IMR-90 (cell line): ENCODE results near the gene HOXB8. TPM values are rescaled to one million over a fixed set of nuclear protein-coding genes. Genes with fewer than 3 reads are reported as not detected.

Experiments used
- ATAC-seq: fragments of 200-7000 bp; cut with Tn5 transposase; 2 replicates; pipeline ENCODE4 v1.9.1; 2020; ENCODE audit warnings: low read depth, mild to moderate bottlenecking, moderate library complexity
- BruUV-seq: library from RNA; stranded (reverse); fragments of 400-500 nt; replicated peaks from 2 replicates; lab custom pipeline; 2021; lab: Mats Ljungman, UMichigan
- CTCF ChIA-PET: fragments of 300-600 bp; formaldehyde crosslinking; extraction: SDS; loops from one replicate; lab custom pipeline; 2021; ENCODE audit warnings: antibody characterized with exemption; lab: Yijun Ruan, JAX
- POLR2A ChIA-PET: fragments of 300-600 bp; sonication (Branson Sonifier 250); formaldehyde crosslinking; loops from one replicate; lab custom pipeline; 2022; ENCODE audit warnings: antibody characterized with exemption; ENCODE audit not compliant: unreplicated experiment; lab: Charles Lee
- DNase-seq: peaks from one replicate; pipeline ENCODE4 v3.0.0; 2013
- H2AFZ ChIP-seq: replicated peaks from 2 replicates; pipeline ENCODE3; 2013; ENCODE audit warnings: low read length, mild to moderate bottlenecking; ENCODE audit not compliant: poor library complexity
- H2AK5ac ChIP-seq: 2 replicates; pipeline ENCODE4 v1.6.1; 2013; ENCODE audit warnings: low read depth, low read length, inconsistent platforms
- H2AK9ac ChIP-seq: replicated peaks from 2 replicates; pipeline ENCODE3; 2013; ENCODE audit warnings: mild to moderate bottlenecking, low read depth, low read length, moderate library complexity; ENCODE audit not compliant: poor library complexity
- H2BK120ac ChIP-seq: 2 replicates; pipeline ENCODE4 v1.6.1; 2013; ENCODE audit warnings: low read depth, low read length, inconsistent platforms
- H2BK15ac ChIP-seq: 3 replicates; pipeline ENCODE4 v1.6.1; 2013; ENCODE audit warnings: low read depth, low read length, inconsistent platforms
- H2BK20ac ChIP-seq: 2 replicates; pipeline ENCODE4 v1.6.1; 2013; ENCODE audit warnings: low read depth, mild to moderate bottlenecking, inconsistent platforms, low read length, moderate library complexity
- H2BK5ac ChIP-seq: 2 replicates; pipeline ENCODE4 v1.6.1; 2013; ENCODE audit warnings: mild to moderate bottlenecking, low read depth, low read length, inconsistent platforms; ENCODE audit not compliant: poor library complexity, severe bottlenecking
- H3K14ac ChIP-seq: replicated peaks from 2 replicates; pipeline ENCODE4 v1.6.1; 2013; ENCODE audit warnings: low read depth, low read length, inconsistent platforms
- H3K18ac ChIP-seq: 2 replicates; pipeline ENCODE4 v1.6.1; 2013; ENCODE audit warnings: low read depth, low read length, control low read depth
- H3K23ac ChIP-seq: 2 replicates; pipeline ENCODE4 v1.6.1; 2013; ENCODE audit warnings: low read depth, low read length, inconsistent platforms
- H3K27ac ChIP-seq: 2 replicates; pipeline ENCODE4 v1.5.1; 2013; ENCODE audit warnings: mild to moderate bottlenecking, control low read depth, low read length; ENCODE audit not compliant: insufficient read depth
- H3K27me3 ChIP-seq: 2 replicates; pipeline ENCODE4 v1.6.1; 2013; ENCODE audit warnings: low read length; ENCODE audit not compliant: control insufficient read depth, insufficient read depth
- H3K36me3 ChIP-seq: 2 replicates; pipeline ENCODE4 v1.6.1; 2013; ENCODE audit warnings: low read length, mixed read lengths; ENCODE audit not compliant: control insufficient read depth, insufficient read depth
- H3K4ac ChIP-seq: 2 replicates; pipeline ENCODE4 v1.6.1; 2013; ENCODE audit warnings: low read depth, low read length, inconsistent platforms
- H3K4me1 ChIP-seq: 2 replicates; pipeline ENCODE4 v1.6.1; 2013; ENCODE audit warnings: low read length, mixed read lengths; ENCODE audit not compliant: control insufficient read depth, insufficient read depth
- H3K4me2 ChIP-seq: 2 replicates; pipeline ENCODE4 v1.6.1; 2013; ENCODE audit warnings: low read depth, mild to moderate bottlenecking, control low read depth, low read length, moderate library complexity
- H3K4me3 ChIP-seq: 2 replicates; pipeline ENCODE4 v1.5.1; 2013; ENCODE audit warnings: low read depth, mild to moderate bottlenecking, control low read depth, low read length, moderate library complexity; ENCODE audit not compliant: insufficient read depth
- H3K56ac ChIP-seq: 2 replicates; pipeline ENCODE4 v1.6.1; 2013; ENCODE audit warnings: low read length, inconsistent platforms; ENCODE audit not compliant: insufficient read depth; ENCODE audit errors: extremely low read depth
- H3K79me1 ChIP-seq, 2 experiments: 2 replicates each; pipeline ENCODE4 v1.6.1; 2013; ENCODE audit warnings: low read length in 2 of 2, inconsistent platforms in 1 of 2, low read depth in 1 of 2
- H3K9ac ChIP-seq: 2 replicates; pipeline ENCODE4 v1.6.1; 2013; ENCODE audit warnings: low read depth, low read length, control low read depth
- H3K9me1 ChIP-seq: 2 replicates; pipeline ENCODE4 v1.6.1; 2013; ENCODE audit warnings: low read length, inconsistent platforms; ENCODE audit not compliant: insufficient read depth
- H3K9me3 ChIP-seq: 2 replicates; pipeline ENCODE4 v1.6.1; 2013; ENCODE audit warnings: low read length; ENCODE audit not compliant: control insufficient read depth, insufficient read depth
- H4K20me1 ChIP-seq: 2 replicates; pipeline ENCODE4 v1.6.1; 2013; ENCODE audit warnings: low read length, inconsistent platforms; ENCODE audit not compliant: insufficient read depth
- H4K5ac ChIP-seq: 2 replicates; pipeline ENCODE4 v1.6.1; 2013; ENCODE audit warnings: mild to moderate bottlenecking, low read depth, low read length, control low read depth
- H4K8ac ChIP-seq, 2 experiments: 2 replicates each; pipeline ENCODE4 v1.6.1; 2013; ENCODE audit warnings: low read depth in 2 of 2, low read length in 2 of 2, control low read depth in 1 of 2, inconsistent platforms in 1 of 2
- H4K91ac ChIP-seq: 2 replicates; pipeline ENCODE4 v1.6.1; 2013; ENCODE audit warnings: low read depth, low read length, inconsistent platforms; ENCODE audit not compliant: insufficient read depth
- CHD1 ChIP-seq: IDR thresholded peaks from 2 replicates; pipeline ENCODE4 v1.6.1; 2012; ENCODE audit warnings: low read depth, low read length, improper control_type of control experiment
- FOS ChIP-seq: fragments of 150-350 bp; IDR thresholded peaks from 2 replicates; pipeline ENCODE4 v1.6.1; 2016; ENCODE audit warnings: low read depth, low read length
- MAZ ChIP-seq: IDR thresholded peaks from 2 replicates; pipeline ENCODE4 v1.6.1; 2012; ENCODE audit warnings: low read depth, mild to moderate bottlenecking, low read length, improper control_type of control experiment, moderate library complexity, borderline replicate concordance
- POLR2A ChIP-seq: IDR thresholded peaks from 2 replicates; pipeline ENCODE4 v1.6.1; 2012; ENCODE audit warnings: mild to moderate bottlenecking, low read depth, low read length
- RAD21 ChIP-seq: IDR thresholded peaks from 2 replicates; pipeline ENCODE4 v1.6.1; 2012; ENCODE audit warnings: low read length, improper control_type of control experiment
- RCOR1 ChIP-seq: IDR thresholded peaks from 2 replicates; pipeline ENCODE4 v1.6.1; 2012; ENCODE audit warnings: mild to moderate bottlenecking, low read length, improper control_type of control experiment; ENCODE audit not compliant: insufficient replicate concordance
- RFX5 ChIP-seq: IDR thresholded peaks from 2 replicates; pipeline ENCODE4 v1.8.0; 2012; ENCODE audit warnings: low read depth, mild to moderate bottlenecking, low read length, moderate library complexity
- WGBS, 2 experiments: methylation state at CpG; one replicate each; pipeline versions ENCODE4 v1.1.5 to v1.1.7; 2013; ENCODE audit warnings: missing lambda C conversion rate in 2 of 2; ENCODE audit not compliant: insufficient read length in 1 of 2; ENCODE audit errors: extremely low coverage in 2 of 2; 5-methylcytosine and 5-hydroxymethylcytosine counted together
- dilution Hi-C: fragments of 300-500 bp; cut with HindIII; formaldehyde crosslinking; loops from one replicate; pipeline ENCODE4 v1.14.3; 2018; ENCODE audit warnings: low sequenced_read_pairs; ENCODE audit not compliant: unreplicated experiment
- in situ Hi-C: fragments of 300-500 bp; cut with MboI; formaldehyde crosslinking; loops from 3 replicates; pipeline ENCODE4 v1.14.3; 2019; ENCODE audit warnings: low sequenced_read_pairs, inconsistent platforms, mixed read lengths
- intact Hi-C: fragments of 100-400 bp; cut with micrococcal nuclease; formaldehyde crosslinking; loops from 2 replicates; pipeline ENCODE4 v1.10.0; 2022
- polyA plus RNA-seq, 3 experiments: library from polyadenylated mRNA; depleted of rRNA; stranded (reverse); fragments of >200 nt; gene quantifications; 2 replicates each; pipeline ENCODE4 v1.2.3, GENCODE V29; 2012; ENCODE audit warnings: low replicate concordance in 1 of 3
- total RNA-seq: library from RNA; depleted of rRNA; stranded (reverse); fragments of >200 nt; gene quantifications from 2 replicates; pipeline ENCODE4 v1.2.3, GENCODE V29; 2012
- TF ChIP-seq, protein P1 (sequence below): fragments of 150-350 bp; IDR thresholded peaks from 2 replicates; pipeline ENCODE4 v1.6.1; 2016; ENCODE audit warnings: low read depth, mild to moderate bottlenecking, low read length, moderate library complexity, borderline replicate concordance
- TF ChIP-seq, protein P2 (sequence below): conservative IDR thresholded peaks from 2 replicates; pipeline ENCODE4 v1.5.1; 2012; ENCODE audit warnings: mild to moderate bottlenecking, low read depth, low read length, improper control_type of control experiment

HOXB8 gene
- total and polyA plus RNA-seq, 2 of the 4 experiments (the other 2 are of a cell fraction): 0.54 to 5.3 TPM

DNA sequence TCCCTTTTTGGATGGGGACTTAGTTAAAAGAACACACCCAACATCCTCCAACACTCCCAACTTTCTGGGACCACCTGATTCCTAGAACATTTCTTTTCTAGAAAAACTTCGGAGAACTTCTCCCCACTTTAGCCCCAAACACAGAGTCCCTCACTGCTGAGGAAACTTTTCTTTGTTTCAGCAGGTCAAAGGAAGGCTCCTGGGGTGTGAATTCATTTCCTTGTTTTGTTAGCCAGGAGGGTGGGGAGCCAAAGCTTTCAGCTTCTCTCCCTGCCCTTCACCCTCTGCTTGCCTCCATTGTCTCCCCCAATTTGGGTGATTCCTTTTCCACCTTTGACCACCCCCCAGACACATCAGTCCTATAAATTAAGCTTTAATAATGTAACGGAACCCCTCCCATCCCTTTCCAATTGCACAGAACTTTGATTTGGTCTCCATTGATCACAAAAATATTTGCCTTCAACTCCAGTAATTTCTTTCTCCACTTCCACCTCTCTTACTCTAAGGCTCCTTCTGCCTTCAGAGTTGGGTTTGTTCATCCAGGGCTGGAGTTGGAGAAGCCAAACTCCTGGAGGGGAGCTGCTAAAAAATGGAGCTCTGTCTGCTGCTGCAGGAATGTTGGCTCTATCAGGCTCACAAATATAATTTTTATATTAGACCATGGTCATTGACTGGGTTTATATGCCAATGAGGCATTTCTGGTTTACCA, 47.3 kb downstream of the HOXB8 start:
- TF ChIP-seq CHD1: no peak
- no peak for TF ChIP-seq RCOR1
- TF ChIP-seq RAD21: no peak
- TF ChIP-seq, protein P1, sequence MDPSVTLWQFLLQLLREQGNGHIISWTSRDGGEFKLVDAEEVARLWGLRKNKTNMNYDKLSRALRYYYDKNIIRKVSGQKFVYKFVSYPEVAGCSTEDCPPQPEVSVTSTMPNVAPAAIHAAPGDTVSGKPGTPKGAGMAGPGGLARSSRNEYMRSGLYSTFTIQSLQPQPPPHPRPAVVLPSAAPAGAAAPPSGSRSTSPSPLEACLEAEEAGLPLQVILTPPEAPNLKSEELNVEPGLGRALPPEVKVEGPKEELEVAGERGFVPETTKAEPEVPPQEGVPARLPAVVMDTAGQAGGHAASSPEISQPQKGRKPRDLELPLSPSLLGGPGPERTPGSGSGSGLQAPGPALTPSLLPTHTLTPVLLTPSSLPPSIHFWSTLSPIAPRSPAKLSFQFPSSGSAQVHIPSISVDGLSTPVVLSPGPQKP: no peak
- TF ChIP-seq, protein P2, sequence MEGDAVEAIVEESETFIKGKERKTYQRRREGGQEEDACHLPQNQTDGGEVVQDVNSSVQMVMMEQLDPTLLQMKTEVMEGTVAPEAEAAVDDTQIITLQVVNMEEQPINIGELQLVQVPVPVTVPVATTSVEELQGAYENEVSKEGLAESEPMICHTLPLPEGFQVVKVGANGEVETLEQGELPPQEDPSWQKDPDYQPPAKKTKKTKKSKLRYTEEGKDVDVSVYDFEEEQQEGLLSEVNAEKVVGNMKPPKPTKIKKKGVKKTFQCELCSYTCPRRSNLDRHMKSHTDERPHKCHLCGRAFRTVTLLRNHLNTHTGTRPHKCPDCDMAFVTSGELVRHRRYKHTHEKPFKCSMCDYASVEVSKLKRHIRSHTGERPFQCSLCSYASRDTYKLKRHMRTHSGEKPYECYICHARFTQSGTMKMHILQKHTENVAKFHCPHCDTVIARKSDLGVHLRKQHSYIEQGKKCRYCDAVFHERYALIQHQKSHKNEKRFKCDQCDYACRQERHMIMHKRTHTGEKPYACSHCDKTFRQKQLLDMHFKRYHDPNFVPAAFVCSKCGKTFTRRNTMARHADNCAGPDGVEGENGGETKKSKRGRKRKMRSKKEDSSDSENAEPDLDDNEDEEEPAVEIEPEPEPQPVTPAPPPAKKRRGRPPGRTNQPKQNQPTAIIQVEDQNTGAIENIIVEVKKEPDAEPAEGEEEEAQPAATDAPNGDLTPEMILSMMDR: no peak
- TF ChIP-seq FOS: no peak
- no peak for TF ChIP-seq RFX5
- TF ChIP-seq POLR2A: no peak
- no peak for TF ChIP-seq MAZ
- Histone ChIP-seq H2BK15ac (peak overlapping the region; percentile 89), H2AFZ (no peak overlapping the region), H3K9me1 (peaks cover 20% of the 10 kb centered on the region), H3K27ac (peak overlapping the region; percentile 93), H4K8ac (peak overlapping the region; percentile 77 to 92), H3K27me3 (no peaks in the 10 kb centered on the region), H3K9ac (peak overlapping the region; percentile 92), H2BK120ac (peak overlapping the region; percentile 83), H3K36me3 (peaks cover 51% of the 10 kb centered on the region; the same call in 1 of the 2 replicates), H2BK20ac (peak overlapping the region; percentile 59), H3K4ac (peak overlapping the region; percentile 99), H3K4me1 (peaks cover 57% of the 10 kb centered on the region), H3K14ac (peak overlapping the region; percentile 95), H2AK9ac (peak overlapping the region; percentile 47), H3K79me1 (peaks cover 0 to 13% of the 10 kb centered on the region in 2 experiments; a peak in 1 of 4 replicates), H2AK5ac (peak overlapping the region; percentile 84), H4K5ac (peak overlapping the region; percentile 47), H3K9me3 (no peaks in the 10 kb centered on the region), H3K56ac (peak overlapping the region; percentile 46), H2BK5ac (peak overlapping the region; percentile 99), H4K91ac (peak overlapping the region; percentile 96), H3K18ac (peak overlapping the region; percentile 78), H3K4me3 (peak overlapping the region; percentile 9; the same call in 1 of the 2 replicates), H3K23ac (peak overlapping the region; percentile 99), H3K4me2 (peak overlapping the region; percentile 83), H4K20me1 (peaks cover 17% of the 10 kb centered on the region)
- CTCF ChIA-PET: no interaction called here
- DNase-seq (no peak), ATAC-seq (no peak)
- no TSS peak for BruUV-seq
- intact Hi-C loops: no loop called here
- no CpG with 5 or more reads among the region's 2 CpGs for WGBS, 2 experiments
- in situ Hi-C loops: no loop called here
- dilution Hi-C loops: no loop called here
- POLR2A ChIA-PET: interaction anchor here (0.6 to 1.3 kb wide), 3 partner anchors 10 to 26 kb away, joined by 3 to 5 read pairs (median 4); no protein-coding TSS in a partner anchor
